HL-60 (cell line): Measurements from ENCODE around the gene ZCCHC3.

Experiments used
- CTCF ChIP-seq: IDR thresholded peaks from one replicate; pipeline ENCODE4 v1.5.1; 2011; ENCODE audit warnings: low read length, control low read depth, inconsistent platforms; ENCODE audit not compliant: insufficient read depth
- GABPA ChIP-seq: IDR thresholded peaks from 2 replicates; pipeline ENCODE4 v1.6.1; 2012; ENCODE audit warnings: low read depth
- REST ChIP-seq: IDR thresholded peaks from 2 replicates; pipeline ENCODE4 v1.6.1; 2012; ENCODE audit warnings: low read depth; ENCODE audit not compliant: insufficient replicate concordance

GRCh38 chr20:346640-347316 is 49.4 kb downstream of the ZCCHC3 start, which contains the start of gene NRSN2:
- TF ChIP-seq CTCF (no peak), REST (no peak), GABPA (no peak)
